K562 (cell line): ENCODE data around the gene CDYL.

ENCODE experiments used
- NCOA6 ChIP-seq: fragments of 450-650 bp; IDR thresholded peaks from 2 replicates; pipeline ENCODE4 v1.6.1; 2017; ENCODE audit warnings: mild to moderate bottlenecking
- SRF ChIP-seq, 2 experiments: fragments of 250-450, 450-650 bp in 1 of 2; sonication (Bioruptor Pico) in 1 of 2; sonication (generic) in 1 of 2; formaldehyde crosslinking; IDR thresholded peaks; 2 replicates each; pipeline versions ENCODE4 v1.5.0 to v1.5.1; 2020 to 2022; ENCODE audit warnings: mild to moderate bottlenecking in 1 of 2, missing genetic modification reagents in 1 of 2
- TAF1 ChIP-seq: IDR thresholded peaks from 2 replicates; pipeline ENCODE4 v1.6.1; 2011; ENCODE audit warnings: mild to moderate bottlenecking, low read length, moderate library complexity; ENCODE audit not compliant: insufficient read depth, control insufficient read depth, severe bottlenecking; ENCODE audit errors: extremely low read depth
- TF ChIP-seq, protein P1 (sequence below): fragments of 450-650 bp; formaldehyde crosslinking; IDR thresholded peaks from 2 replicates; pipeline ENCODE4 v1.4.0; 2022; ENCODE audit warnings: missing genetic modification characterization
- TF ChIP-seq, protein P2 (sequence below), 3 experiments: IDR thresholded peaks in 2 of 3; conservative IDR thresholded peaks in 1 of 3; 2 replicates each; pipeline ENCODE4 v1.5.1; 2011 to 2012; ENCODE audit warnings: low read length in 3 of 3, mild to moderate bottlenecking in 3 of 3, control low read depth in 2 of 3, improper control_type of control experiment in 1 of 3, inconsistent platforms in 1 of 3, low read depth in 1 of 3, mixed read lengths in 1 of 3, moderate library complexity in 1 of 3; ENCODE audit not compliant: insufficient read depth in 2 of 3

DNA sequence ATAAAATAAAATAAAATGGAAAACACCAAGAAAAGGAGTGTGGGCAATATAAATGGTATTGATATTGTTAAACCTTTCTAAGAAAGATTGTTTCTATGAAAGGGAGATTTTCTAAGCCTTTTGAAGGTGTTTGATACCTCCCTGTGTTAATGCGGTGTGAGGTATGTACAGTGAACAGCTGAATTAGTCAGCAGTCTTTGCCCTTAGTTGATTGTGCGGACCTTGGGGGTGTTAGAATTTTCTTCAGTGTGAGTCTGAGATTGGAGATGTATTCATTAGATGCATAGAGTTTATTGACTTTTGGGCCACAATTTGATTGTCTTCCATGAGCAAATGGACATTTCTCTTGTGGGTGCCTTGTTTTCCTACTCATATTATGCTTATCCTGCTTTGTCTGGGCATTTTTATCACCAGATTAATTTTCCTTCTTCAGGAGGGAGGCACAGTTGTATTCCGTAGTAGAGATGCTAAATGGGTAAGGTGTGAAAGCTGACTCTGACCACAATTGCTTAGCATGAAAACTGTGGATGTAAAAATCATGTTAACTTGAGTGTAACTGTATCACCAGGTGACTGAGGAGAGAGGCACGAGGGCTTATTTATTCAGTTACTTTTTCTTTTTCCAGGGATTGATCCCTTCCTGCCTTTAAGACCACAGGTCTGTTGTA is 42.2 kb downstream of the CDYL start:
- no peak for TF ChIP-seq NCOA6
- no peak for TF ChIP-seq TAF1
- no peak for TF ChIP-seq SRF (CRISPR knock-in tag; IDR thresholded peaks at IDR 0.05)
- TF ChIP-seq, protein P1, sequence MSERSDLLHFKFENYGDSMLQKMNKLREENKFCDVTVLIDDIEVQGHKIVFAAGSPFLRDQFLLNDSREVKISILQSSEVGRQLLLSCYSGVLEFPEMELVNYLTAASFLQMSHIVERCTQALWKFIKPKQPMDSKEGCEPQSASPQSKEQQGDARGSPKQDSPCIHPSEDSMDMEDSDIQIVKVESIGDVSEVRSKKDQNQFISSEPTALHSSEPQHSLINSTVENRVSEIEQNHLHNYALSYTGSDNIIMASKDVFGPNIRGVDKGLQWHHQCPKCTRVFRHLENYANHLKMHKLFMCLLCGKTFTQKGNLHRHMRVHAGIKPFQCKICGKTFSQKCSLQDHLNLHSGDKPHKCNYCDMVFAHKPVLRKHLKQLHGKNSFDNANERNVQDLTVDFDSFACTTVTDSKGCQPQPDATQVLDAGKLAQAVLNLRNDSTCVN (CRISPR knock-in tag), result no peak
- TF ChIP-seq, protein P2, sequence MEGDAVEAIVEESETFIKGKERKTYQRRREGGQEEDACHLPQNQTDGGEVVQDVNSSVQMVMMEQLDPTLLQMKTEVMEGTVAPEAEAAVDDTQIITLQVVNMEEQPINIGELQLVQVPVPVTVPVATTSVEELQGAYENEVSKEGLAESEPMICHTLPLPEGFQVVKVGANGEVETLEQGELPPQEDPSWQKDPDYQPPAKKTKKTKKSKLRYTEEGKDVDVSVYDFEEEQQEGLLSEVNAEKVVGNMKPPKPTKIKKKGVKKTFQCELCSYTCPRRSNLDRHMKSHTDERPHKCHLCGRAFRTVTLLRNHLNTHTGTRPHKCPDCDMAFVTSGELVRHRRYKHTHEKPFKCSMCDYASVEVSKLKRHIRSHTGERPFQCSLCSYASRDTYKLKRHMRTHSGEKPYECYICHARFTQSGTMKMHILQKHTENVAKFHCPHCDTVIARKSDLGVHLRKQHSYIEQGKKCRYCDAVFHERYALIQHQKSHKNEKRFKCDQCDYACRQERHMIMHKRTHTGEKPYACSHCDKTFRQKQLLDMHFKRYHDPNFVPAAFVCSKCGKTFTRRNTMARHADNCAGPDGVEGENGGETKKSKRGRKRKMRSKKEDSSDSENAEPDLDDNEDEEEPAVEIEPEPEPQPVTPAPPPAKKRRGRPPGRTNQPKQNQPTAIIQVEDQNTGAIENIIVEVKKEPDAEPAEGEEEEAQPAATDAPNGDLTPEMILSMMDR (IDR thresholded peaks at IDR 0.05 in 2 of 3, conservative IDR thresholded peaks at IDR 0.05 in 1 of 3; ENCODE audit: insufficient read depth in 2 of 3, low read depth in 1 of 3, low read length in 3 of 3), result no peak
